GM12872 (cell line): ENCODE measurements around the gene PET100.

ENCODE experiments used
- TF ChIP-seq, protein P1 (sequence below): IDR thresholded peaks from 3 replicates; pipeline ENCODE4 v1.5.1; 2011; ENCODE audit warnings: low read depth, mild to moderate bottlenecking, low read length, moderate library complexity; ENCODE audit not compliant: insufficient read depth

PET100 gene

GRCh38 chr19:7617172-7617571, 12.4 kb upstream of the PET100 start:
- TF ChIP-seq, protein P1, sequence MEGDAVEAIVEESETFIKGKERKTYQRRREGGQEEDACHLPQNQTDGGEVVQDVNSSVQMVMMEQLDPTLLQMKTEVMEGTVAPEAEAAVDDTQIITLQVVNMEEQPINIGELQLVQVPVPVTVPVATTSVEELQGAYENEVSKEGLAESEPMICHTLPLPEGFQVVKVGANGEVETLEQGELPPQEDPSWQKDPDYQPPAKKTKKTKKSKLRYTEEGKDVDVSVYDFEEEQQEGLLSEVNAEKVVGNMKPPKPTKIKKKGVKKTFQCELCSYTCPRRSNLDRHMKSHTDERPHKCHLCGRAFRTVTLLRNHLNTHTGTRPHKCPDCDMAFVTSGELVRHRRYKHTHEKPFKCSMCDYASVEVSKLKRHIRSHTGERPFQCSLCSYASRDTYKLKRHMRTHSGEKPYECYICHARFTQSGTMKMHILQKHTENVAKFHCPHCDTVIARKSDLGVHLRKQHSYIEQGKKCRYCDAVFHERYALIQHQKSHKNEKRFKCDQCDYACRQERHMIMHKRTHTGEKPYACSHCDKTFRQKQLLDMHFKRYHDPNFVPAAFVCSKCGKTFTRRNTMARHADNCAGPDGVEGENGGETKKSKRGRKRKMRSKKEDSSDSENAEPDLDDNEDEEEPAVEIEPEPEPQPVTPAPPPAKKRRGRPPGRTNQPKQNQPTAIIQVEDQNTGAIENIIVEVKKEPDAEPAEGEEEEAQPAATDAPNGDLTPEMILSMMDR, result no peak

GRCh38 chr19:7617735-7618134, 11.9 kb upstream of the PET100 start:
- TF ChIP-seq, protein P1, result no peak

- TF ChIP-seq, protein P1, result no peak
Measured at GRCh38 chr19:7618348-7618747, 11.2 kb upstream of the PET100 start.

DNA sequence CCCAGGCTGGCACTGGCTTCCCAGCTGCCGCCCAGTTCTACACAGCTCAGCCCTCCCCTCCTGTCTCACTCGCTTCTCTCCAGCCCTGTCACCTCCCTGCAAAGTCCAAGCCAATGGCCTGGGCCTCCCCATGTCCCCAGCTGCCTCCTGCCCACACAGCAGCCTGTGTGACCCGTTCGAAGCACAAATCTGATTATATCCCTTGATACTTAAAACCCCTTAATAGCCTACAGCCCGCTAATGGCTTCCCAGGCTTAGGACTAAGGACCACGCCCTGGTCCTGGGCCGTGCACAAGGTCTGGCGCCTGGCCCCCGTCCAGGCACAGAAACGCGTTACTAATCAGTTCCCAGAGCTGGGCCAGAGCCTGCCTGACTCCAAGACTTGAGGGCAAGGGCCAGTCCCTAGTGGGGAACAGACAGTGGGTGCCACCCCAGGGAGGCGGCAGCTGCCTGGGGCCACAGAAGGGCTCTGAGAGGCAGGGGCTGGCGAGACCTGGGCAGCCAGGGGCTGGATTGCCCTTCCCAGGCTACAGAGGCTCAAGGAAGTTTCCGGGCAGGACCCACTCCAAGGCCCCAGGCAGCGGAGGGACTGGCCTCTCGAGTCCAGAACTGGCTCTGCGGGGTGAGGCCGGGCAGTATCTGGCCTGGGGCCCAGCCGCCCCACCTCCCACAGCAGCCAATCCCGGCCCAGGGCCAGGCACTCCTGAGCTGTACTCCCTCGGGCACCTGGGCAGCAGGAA, 10.7 kb upstream of the PET100 start:
- TF ChIP-seq, protein P1, result no peak

DNA sequence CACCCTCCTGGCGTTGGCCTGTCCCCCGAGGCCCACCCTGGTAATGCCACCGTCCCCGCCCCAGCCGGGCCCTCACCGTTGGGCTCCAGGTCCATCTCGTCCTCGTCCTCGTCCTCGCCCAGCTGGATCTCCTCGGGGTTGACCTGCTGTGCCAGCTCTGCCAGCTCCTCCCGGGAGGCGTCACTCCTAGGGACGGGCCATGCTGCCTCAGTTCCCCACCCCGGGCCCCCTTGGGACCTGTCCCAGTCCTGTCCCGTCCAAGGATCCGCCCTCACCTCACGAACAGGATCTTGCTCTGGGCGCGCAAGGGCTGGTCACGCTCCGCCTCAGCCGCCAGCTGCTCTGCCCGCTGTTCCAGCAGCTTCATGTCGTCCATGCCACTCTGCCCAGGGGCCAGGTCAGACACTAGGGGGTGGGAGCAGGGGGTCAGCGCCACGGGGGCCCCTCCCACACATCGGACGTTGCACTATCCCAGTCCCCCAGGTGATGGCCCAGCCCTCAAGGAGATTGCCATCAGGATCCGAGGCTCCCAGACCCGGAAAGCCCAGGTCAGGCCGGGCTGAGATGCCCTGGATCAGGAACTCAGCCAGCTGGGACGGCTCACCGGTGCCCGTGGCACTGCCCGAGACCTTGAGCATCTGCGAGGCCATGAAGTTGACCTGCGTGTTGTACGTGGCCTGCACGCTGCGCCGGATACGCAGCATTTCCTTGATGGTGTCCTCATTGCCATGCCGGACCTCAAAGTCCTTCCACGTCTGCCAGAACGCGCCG, 9.7 kb upstream of the PET100 start:
- TF ChIP-seq, protein P1, result no peak

- TF ChIP-seq, protein P1, result no peak
Measured at GRCh38 chr19:7620442-7621412, 8.9 kb upstream of the PET100 start.
